Endodermal cell (in vitro differentiated cells): ENCODE data around the gene ZNF688. TPM values are rescaled to one million over a fixed set of nuclear protein-coding genes. Genes with fewer than 3 reads are reported as not detected.

Experiments
- DNase-seq: peaks from one replicate; pipeline ENCODE4 v3.0.0-alpha.2; 2017
- H3K27ac ChIP-seq: 2 replicates; pipeline ENCODE4 v1.5.1; 2013; ENCODE audit warnings: mild to moderate bottlenecking, low read depth, low read length, moderate library complexity
- H3K27me3 ChIP-seq: 2 replicates; pipeline ENCODE4 v1.6.1; 2013; ENCODE audit warnings: mild to moderate bottlenecking, low read length, moderate library complexity; ENCODE audit not compliant: insufficient read depth, control insufficient read depth, poor library complexity, severe bottlenecking
- H3K36me3 ChIP-seq: 2 replicates; pipeline ENCODE4 v1.7.0; 2013; ENCODE audit warnings: mild to moderate bottlenecking, low read length, moderate library complexity; ENCODE audit not compliant: control insufficient read depth, insufficient read depth
- H3K4me1 ChIP-seq: one replicate; pipeline ENCODE4 v1.7.0; 2013; ENCODE audit warnings: low read length; ENCODE audit not compliant: control insufficient read depth, insufficient read depth
- H3K4me3 ChIP-seq: 2 replicates; pipeline ENCODE4 v1.5.1; 2013; ENCODE audit warnings: mild to moderate bottlenecking, low read length, moderate library complexity
- H3K9ac ChIP-seq: 2 replicates; pipeline ENCODE4 v1.6.1; 2013; ENCODE audit warnings: mild to moderate bottlenecking, low read length, moderate library complexity; ENCODE audit not compliant: poor library complexity, severe bottlenecking; ENCODE audit errors: extremely low read depth
- H3K9me3 ChIP-seq: 2 replicates; pipeline ENCODE4 v1.6.1; 2013; ENCODE audit warnings: mild to moderate bottlenecking, low read length, moderate library complexity; ENCODE audit not compliant: control insufficient read depth
- H3K27ac Mint-ChIP-seq: 2 replicates; pipeline ENCODE4 v1.8.0; 2020; ENCODE audit warnings: mixed read lengths
- H3K27me3 Mint-ChIP-seq: 2 replicates; pipeline ENCODE4 v1.8.0; 2021; ENCODE audit warnings: mild to moderate bottlenecking, mixed read lengths; ENCODE audit not compliant: insufficient read depth
- H3K36me3 Mint-ChIP-seq: 2 replicates; pipeline ENCODE4 v1.8.0; 2020; ENCODE audit warnings: low read depth, mixed read lengths
- H3K4me1 Mint-ChIP-seq: 2 replicates; pipeline ENCODE4 v1.8.0; 2020; ENCODE audit warnings: mixed read lengths
- H3K4me3 Mint-ChIP-seq: 2 replicates; pipeline ENCODE4 v1.8.0; 2020; ENCODE audit warnings: mild to moderate bottlenecking, moderate library complexity, mixed read lengths
- H3K9me3 Mint-ChIP-seq: 2 replicates; pipeline ENCODE4 v1.8.0; 2020; ENCODE audit warnings: mild to moderate bottlenecking, mixed read lengths
- WGBS, 2 experiments: methylation state at CpG; one replicate each; pipeline versions ENCODE4 v1.1.5 to v1.1.7; 2013; ENCODE audit warnings: missing lambda C conversion rate in 2 of 2, mixed read lengths in 1 of 2; ENCODE audit not compliant: insufficient coverage in 1 of 2, insufficient read length in 1 of 2; 5-methylcytosine and 5-hydroxymethylcytosine counted together
- total RNA-seq, 2 donors: library from RNA; stranded (reverse); fragmentation: NEBNext Ultra II Directional in 1 of 2; extraction: Animal tissue kit (Norgen Biotek cat#: 25700) in 1 of 2; gene quantifications; 2 replicates in 1 of 2; 3 replicates in 1 of 2; pipeline ENCODE4 v1.2.1, GENCODE V29; 2021
- TF ChIP-seq, protein P1 (sequence below): fragments of 200-600 bp; sonication (generic); conservative IDR thresholded peaks from 2 replicates; pipeline ENCODE4 v1.5.0; 2021; ENCODE audit warnings: antibody characterized with exemption, mild to moderate bottlenecking

Gene ZNF688
- total RNA-seq, 2 donors from 2014 or later, result 6.4 to 7.5 TPM

DNA sequence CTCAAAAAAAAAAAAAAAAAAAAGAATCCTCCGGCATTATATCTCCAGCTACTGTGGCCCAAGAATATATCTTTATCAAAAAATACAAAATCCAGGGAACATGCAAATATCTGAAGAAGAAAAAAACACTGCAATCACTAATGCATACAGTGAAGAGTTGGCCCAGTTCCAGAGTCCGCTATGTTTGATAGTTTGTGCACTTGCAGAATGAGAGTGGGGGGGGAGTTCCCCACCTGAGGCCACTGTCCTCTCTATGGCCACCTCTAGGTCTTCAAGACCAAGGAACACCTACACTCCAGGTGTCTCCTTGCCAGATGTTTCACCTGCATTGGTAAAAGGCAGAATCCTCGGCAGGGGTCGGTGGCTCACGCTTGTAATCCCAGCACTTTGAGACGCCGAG lies 9.9 kb upstream of the ZNF688 start:
- Histone ChIP-seq H3K4me3 (no peak overlapping the region), H3K4me1 (no peaks in the 10 kb centered on the region), H3K9me3 (no peaks in the 10 kb centered on the region), H3K27ac (no peak overlapping the region), H3K9ac (no peak overlapping the region), H3K36me3 (peaks cover 53% of the 10 kb centered on the region), H3K27me3 (no peaks in the 10 kb centered on the region)
- WGBS, 2 experiments, result 86 to 94% methylated on average over 6 to 7 of the region's 7 CpGs
- no peak for DNase-seq
- TF ChIP-seq, protein P1, sequence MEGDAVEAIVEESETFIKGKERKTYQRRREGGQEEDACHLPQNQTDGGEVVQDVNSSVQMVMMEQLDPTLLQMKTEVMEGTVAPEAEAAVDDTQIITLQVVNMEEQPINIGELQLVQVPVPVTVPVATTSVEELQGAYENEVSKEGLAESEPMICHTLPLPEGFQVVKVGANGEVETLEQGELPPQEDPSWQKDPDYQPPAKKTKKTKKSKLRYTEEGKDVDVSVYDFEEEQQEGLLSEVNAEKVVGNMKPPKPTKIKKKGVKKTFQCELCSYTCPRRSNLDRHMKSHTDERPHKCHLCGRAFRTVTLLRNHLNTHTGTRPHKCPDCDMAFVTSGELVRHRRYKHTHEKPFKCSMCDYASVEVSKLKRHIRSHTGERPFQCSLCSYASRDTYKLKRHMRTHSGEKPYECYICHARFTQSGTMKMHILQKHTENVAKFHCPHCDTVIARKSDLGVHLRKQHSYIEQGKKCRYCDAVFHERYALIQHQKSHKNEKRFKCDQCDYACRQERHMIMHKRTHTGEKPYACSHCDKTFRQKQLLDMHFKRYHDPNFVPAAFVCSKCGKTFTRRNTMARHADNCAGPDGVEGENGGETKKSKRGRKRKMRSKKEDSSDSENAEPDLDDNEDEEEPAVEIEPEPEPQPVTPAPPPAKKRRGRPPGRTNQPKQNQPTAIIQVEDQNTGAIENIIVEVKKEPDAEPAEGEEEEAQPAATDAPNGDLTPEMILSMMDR, result no peak
- Mint-ChIP-seq H3K36me3 (peaks cover 47% of the 10 kb centered on the region), H3K9me3 (no peaks in the 10 kb centered on the region), H3K4me3 (no peak overlapping the region), H3K27me3 (no peaks in the 10 kb centered on the region), H3K27ac (no peak overlapping the region), H3K4me1 (peaks cover 10% of the 10 kb centered on the region)

DNA sequence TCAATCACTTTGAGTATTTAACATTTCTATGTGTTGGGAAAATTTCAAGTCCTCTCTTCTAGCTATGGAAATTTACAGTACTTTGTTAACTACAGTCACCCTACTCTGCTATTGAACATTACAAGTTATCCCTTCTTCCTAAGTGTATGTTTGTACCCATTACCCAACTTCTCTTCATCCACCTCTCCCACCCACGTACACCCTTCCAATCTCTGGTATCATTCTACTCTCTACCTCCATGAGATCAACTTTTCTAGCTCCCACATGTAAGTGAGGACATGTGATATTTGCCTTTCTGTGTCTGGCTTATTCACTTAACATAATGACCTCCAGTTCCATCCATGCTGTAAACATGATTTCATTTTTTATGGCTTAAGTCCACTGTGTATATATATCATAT lies 3.2 kb upstream of the ZNF688 start:
- TF ChIP-seq, protein P1, result no peak
- Histone ChIP-seq H3K9me3 (no peaks in the 10 kb centered on the region), H3K4me1 (peaks cover 4% of the 10 kb centered on the region), H3K4me3 (no peak overlapping the region), H3K9ac (no peak overlapping the region), H3K27me3 (no peaks in the 10 kb centered on the region), H3K36me3 (peaks cover 22% of the 10 kb centered on the region), H3K27ac (no peak overlapping the region)
- 88 to 100% methylated on average over 1 of the region's 1 CpG for WGBS, 2 experiments
- Mint-ChIP-seq H3K4me3 (no peak overlapping the region), H3K4me1 (peaks cover 12% of the 10 kb centered on the region), H3K36me3 (peaks cover 19% of the 10 kb centered on the region), H3K27ac (no peak overlapping the region), H3K27me3 (no peaks in the 10 kb centered on the region), H3K9me3 (no peaks in the 10 kb centered on the region)
- DNase-seq, result no peak

DNA sequence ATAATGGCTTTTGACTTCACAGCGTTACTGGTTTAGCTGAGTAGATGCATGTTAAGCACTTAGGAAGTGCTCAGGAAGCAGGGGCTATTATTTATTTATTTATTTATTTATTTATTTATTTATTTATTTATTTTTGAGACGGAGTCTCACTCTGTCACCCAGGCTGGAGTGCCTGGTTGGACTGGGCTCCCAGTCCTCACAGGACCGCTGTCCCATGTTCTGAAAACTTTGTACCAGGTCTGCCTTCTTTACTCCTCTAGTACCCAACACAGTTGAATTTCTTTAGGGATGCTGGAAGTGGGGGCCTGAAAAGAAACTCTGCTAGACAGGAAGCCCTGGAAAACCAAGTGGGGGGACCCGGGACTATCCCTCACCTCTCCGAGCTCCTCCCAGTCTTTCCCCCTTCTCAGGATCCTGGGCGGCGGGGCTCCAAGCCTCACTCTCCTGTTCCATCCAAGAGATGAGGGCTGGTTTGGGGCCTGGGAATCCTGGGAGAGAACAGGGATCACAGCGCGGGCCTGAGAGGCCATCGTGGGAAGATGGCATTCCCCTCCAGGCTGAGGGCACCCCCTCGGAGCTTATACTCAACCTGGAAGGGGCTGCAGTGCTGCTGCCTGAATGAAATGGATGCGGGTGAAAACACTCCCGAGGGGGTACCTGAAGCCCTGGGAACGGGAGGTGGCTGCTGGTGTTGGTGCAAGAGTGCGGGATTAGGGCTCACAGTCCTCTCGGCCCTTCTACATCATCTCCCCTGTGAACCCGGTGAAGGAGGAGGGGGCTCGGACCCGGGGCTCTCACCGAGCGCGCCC lies 674 bp downstream of the ZNF688 start:
- H3K36me3 ChIP-seq, result no peaks in the 10 kb centered on the region
- Mint-ChIP-seq H3K9me3 (no peaks in the 10 kb centered on the region), H3K27me3 (peaks cover 8% of the 10 kb centered on the region), H3K27ac (peak overlapping the region; percentile 92), H3K4me1 (peaks cover 12% of the 10 kb centered on the region), H3K4me3 (peak overlapping the region; percentile 76), H3K36me3 (peaks cover 3% of the 10 kb centered on the region)
- H3K9ac ChIP-seq, result peak overlapping the region; percentile 50
- TF ChIP-seq, protein P1, result no peak
- WGBS, 2 experiments, result 1 to 24% methylated on average over 12 to 22 of the region's 22 CpGs
- H3K27ac ChIP-seq, result peak overlapping the region; percentile 72
- peak; percentile 76 for DNase-seq
- no peaks in the 10 kb centered on the region for H3K9me3 ChIP-seq
- H3K27me3 ChIP-seq, result no peaks in the 10 kb centered on the region
- peaks cover 6% of the 10 kb centered on the region for H3K4me1 ChIP-seq
- H3K4me3 ChIP-seq, result peak overlapping the region; percentile 88
